Lower leg skin (tissue), 4 donors: Measurements from ENCODE around the gene RANBP9. TPM values are rescaled to one million over a fixed set of nuclear protein-coding genes. Genes with fewer than 3 reads are reported as not detected.

Experiments used
- DNase-seq, 2 donors: peaks; one replicate each; pipeline ENCODE4 v3.0.0-alpha.2; 2019; ENCODE audit warnings: low spot score in 2 of 2
- H3K4me3 ChIP-seq: fragments of 200-600 bp; sonication (generic); 2 replicates; pipeline ENCODE4 v1.5.1; 2017; ENCODE audit warnings: mild to moderate bottlenecking, low read depth; ENCODE audit not compliant: poor library complexity, severe bottlenecking
- POLR2A ChIP-seq, 2 donors: fragments of 450-650 bp; IDR thresholded peaks; one replicate each; pipeline ENCODE4 v1.6.1; 2016 to 2017; ENCODE audit warnings: antibody characterized with exemption in 2 of 2, mild to moderate bottlenecking in 1 of 2, moderate library complexity in 1 of 2
- WGBS, 2 donors: methylation state at CpG; one replicate each; pipeline ENCODE4 v1.1.5; 2018; 5-methylcytosine and 5-hydroxymethylcytosine counted together
- intact Hi-C: fragments of 100-400 bp; cut with DNase I; formaldehyde crosslinking; loops from one replicate; pipeline ENCODE4 v1.15.0; 2023; ENCODE audit warnings: low total_unique reads
- total RNA-seq, 4 donors: library from RNA; depleted of rRNA; stranded (reverse); fragments of >200 nt; gene quantifications; one replicate each; pipeline ENCODE4 v1.1.0, GENCODE V29; 2016
- TF ChIP-seq, protein P1 (sequence below), 3 donors: fragments of 450-650 bp; IDR thresholded peaks; one replicate each; pipeline ENCODE4 v1.5.1; 2016; ENCODE audit warnings: antibody characterized with exemption in 3 of 3, mild to moderate bottlenecking in 3 of 3, moderate library complexity in 2 of 3

The RANBP9 gene
- total RNA-seq, 4 donors from 2014 or later: 45.4 to 59.3 (median 53.6) TPM

DNA sequence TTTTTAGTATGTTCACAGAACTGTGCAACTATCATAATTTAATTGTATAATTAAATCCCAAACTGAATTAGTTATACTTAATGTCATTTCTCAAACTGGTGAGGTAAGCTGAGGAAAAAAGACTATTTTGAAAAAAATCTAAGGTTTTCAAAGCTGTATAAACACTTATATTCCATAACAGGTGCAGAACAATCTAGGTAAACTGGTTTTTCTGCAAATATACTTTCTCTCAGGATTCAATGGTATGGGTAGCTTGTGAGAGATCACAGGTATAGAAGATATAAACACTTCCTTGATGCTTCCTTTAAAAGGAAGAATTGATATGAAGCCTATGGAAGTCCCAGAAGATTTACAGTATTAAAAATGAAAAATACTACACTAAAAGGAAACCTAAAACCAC lies 62.8 kb downstream of the RANBP9 start:
- intact Hi-C loops: loop anchor here (10.0 kb wide), 1 partner anchor 136 kb away; no protein-coding TSS in a partner anchor
- H3K4me3 ChIP-seq: no peak overlapping the region
- no peak for DNase-seq
- TF ChIP-seq, protein P1, sequence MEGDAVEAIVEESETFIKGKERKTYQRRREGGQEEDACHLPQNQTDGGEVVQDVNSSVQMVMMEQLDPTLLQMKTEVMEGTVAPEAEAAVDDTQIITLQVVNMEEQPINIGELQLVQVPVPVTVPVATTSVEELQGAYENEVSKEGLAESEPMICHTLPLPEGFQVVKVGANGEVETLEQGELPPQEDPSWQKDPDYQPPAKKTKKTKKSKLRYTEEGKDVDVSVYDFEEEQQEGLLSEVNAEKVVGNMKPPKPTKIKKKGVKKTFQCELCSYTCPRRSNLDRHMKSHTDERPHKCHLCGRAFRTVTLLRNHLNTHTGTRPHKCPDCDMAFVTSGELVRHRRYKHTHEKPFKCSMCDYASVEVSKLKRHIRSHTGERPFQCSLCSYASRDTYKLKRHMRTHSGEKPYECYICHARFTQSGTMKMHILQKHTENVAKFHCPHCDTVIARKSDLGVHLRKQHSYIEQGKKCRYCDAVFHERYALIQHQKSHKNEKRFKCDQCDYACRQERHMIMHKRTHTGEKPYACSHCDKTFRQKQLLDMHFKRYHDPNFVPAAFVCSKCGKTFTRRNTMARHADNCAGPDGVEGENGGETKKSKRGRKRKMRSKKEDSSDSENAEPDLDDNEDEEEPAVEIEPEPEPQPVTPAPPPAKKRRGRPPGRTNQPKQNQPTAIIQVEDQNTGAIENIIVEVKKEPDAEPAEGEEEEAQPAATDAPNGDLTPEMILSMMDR (IDR thresholded peaks at IDR 0.05): no peak
- TF ChIP-seq POLR2A (IDR thresholded peaks at IDR 0.05): no peak

DNA sequence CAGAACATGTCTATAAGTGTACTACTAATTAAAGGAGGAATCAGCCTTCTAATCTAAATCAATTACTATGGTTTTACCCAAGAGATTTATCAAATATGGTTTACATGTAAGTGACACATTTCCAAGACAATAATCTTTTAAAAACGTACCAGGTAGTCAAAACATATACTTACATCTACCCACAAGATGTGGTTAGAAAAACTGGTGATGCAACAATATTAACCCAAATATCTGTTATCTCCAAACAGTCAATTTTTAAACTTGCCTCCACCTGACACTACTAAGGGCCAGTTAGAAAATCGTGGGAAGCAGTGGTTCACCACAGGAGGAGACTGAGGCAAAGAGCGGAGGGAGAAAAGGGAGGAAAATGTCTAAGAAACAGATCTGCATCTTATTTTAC lies 68.5 kb downstream of the RANBP9 start:
- no peak overlapping the region for H3K4me3 ChIP-seq
- intact Hi-C loops: loop anchor here (10.0 kb wide), 1 partner anchor 142 kb away; no protein-coding TSS in a partner anchor
- no peak for DNase-seq
- no peak for TF ChIP-seq POLR2A (IDR thresholded peaks at IDR 0.05)
- TF ChIP-seq, protein P1 (IDR thresholded peaks at IDR 0.05): no peak
- 87 to 90% methylated on average over 3 of the region's 3 CpGs for WGBS, 2 donors

DNA sequence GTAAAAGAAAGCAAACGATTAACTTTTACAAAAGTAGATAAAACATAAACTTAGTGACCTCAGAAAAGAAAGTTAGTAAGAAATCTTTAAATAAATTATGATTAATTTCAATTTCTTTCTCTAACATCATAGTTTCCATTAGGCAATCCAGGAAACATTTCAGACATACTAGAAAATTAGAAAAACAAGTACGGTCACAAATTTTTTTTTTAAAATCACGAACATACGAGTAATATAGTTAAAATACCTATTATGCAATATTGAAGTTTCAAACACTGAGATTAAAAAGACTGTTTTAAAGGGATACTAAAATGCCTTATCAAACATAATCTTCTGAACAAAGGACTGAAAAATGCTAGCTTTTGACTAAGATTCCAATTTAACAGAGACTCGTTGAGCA lies 70.3 kb downstream of the RANBP9 start:
- H3K4me3 ChIP-seq: no peak overlapping the region
- DNase-seq: no peak
- WGBS, 2 donors: 46 to 54% methylated on average over 5 of the region's 5 CpGs
- intact Hi-C loops: loop anchor here (10.0 kb wide), 1 partner anchor 143 kb away; no protein-coding TSS in a partner anchor
- TF ChIP-seq, protein P1 (IDR thresholded peaks at IDR 0.05): no peak
- TF ChIP-seq POLR2A (IDR thresholded peaks at IDR 0.05): no peak

DNA sequence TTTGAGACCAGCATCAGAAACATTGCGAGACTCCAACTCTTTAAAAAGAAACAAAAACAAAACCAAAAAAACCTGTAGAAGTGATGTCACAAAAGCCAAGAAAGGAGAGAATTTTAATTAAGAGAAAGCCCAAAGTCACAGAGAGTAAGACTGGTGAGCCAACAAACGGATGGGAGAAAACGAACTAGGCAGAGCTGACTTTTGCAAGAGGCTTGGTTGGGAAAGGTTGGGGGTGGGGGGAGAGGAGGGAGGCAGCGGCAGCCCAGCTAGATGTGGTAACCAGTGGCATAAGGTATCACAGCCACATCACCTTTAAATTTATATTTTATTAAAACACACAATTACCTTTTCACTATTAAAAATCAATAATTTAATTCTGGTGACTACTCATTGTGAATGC lies 73.0 kb downstream of the RANBP9 start:
- no peak overlapping the region for H3K4me3 ChIP-seq
- 90 to 96% methylated on average over 4 of the region's 4 CpGs for WGBS, 2 donors
- DNase-seq: no peak
- intact Hi-C loops: no loop called here
- TF ChIP-seq, protein P1 (IDR thresholded peaks at IDR 0.05): no peak
- no peak for TF ChIP-seq POLR2A (IDR thresholded peaks at IDR 0.05)

DNA sequence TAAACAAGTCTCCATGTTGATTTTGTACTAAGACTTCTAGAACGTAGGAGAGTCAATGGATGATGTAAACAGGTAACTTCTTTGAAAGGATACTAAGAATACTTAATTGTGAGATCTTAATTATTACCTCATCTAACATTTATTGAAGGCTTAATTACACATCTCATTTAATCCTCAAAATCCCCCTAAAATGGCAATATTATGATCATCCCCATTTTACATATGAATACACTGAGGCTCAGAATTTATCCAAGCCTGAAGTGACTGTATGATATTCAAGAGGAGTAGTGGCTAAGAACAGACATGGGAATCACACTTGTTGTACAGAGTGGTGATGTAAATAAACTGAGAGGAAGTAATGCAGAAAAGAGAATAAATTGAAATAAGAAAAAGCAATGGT lies 73.6 kb downstream of the RANBP9 start:
- DNase-seq: no peak
- H3K4me3 ChIP-seq: no peak overlapping the region
- WGBS, 2 donors: 94 to 95% methylated on average over 1 of the region's 1 CpG
- TF ChIP-seq, protein P1 (IDR thresholded peaks at IDR 0.05): no peak
- TF ChIP-seq POLR2A (IDR thresholded peaks at IDR 0.05): no peak
- intact Hi-C loops: no loop called here

DNA sequence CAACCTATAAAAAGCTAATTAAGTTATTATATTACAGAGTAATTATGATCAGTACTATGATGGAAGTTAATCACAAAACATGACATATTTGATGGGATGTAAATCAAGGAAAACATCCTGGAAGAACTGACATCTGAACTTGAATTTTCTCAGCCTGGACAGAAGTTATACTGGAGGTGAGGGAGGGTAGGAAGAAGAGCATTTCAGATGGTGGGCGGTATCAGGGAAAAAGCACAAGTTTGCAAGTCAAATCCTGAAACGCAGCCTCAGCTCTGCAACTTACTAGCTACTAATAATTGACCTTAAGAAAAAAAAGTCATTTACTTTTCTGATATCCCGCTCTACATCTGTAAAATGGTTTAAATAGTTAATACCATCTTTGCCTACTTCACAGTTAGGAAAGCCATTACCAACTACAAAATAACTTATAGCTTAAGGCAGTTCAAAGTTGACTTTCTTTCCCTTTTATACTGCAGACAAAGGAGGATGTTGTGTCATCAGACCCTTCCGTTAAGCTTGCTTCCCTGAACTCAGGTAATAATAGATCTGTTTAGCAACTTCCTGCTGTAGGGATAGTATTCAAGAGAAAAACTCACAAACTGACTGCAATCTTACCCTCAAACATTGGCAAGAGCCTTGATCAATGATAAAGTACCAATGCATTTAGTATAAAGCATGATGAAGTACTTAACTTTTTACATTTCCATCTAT lies 75.5 kb downstream of the RANBP9 start:
- no peak for DNase-seq
- no peak overlapping the region for H3K4me3 ChIP-seq
- intact Hi-C loops: no loop called here
- TF ChIP-seq, protein P1 (IDR thresholded peaks at IDR 0.05): no peak
- TF ChIP-seq POLR2A (IDR thresholded peaks at IDR 0.05): no peak
- 79 to 82% methylated on average over 4 of the region's 4 CpGs for WGBS, 2 donors
